Measurements from ENCODE around the gene HTR3B. TPM values are rescaled to one million over a fixed set of nuclear protein-coding genes. Genes with fewer than 3 reads are reported as not detected.

The HTR3B gene
- polyA plus RNA-seq, 3 donors: 0.04 to 0.14 TPM; not detected in 1

DNA sequence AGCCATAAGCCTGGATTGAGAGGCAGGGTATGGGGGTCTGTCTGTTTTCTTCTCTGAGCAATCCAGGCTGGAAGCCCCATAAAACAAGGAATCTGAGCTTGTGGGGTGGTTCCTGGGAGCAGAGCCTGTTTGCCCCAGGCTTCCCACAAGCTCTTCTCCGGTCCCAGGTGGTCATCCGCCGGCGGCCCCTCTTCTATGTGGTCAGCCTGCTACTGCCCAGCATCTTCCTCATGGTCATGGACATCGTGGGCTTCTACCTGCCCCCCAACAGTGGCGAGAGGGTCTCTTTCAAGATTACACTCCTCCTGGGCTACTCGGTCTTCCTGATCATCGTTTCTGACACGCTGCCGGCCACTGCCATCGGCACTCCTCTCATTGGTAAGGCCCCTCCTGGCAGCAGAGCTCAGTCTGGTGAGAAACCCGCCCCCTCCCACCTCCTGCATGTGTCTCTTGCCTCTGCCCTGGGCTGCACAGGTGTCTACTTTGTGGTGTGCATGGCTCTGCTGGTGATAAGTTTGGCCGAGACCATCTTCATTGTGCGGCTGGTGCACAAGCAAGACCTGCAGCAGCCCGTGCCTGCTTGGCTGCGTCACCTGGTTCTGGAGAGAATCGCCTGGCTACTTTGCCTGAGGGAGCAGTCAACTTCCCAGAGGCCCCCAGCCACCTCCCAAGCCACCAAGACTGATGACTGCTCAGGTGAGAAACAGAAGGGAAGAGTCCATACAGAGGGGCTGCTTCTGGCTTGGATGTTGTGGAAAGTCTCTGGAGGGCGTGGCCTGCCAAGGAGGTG is 82.0 kb downstream of the HTR3B start:
- Mint-ChIP-seq H3K27ac (no peak overlapping the region), H3K4me1 (no peaks in the 10 kb centered on the region), H3K9me3 (no peaks in the 10 kb centered on the region), H3K36me3 (no peaks in the 10 kb centered on the region), H3K4me3 (no peak overlapping the region), H3K27me3 (ENCODE audit: low read depth in 3 of 3) (peaks cover 4 to 9% (median 4%) of the 10 kb centered on the region in 3 donors)
- no peak for DNase-seq
- H3K79me2 ChIP-seq (ENCODE audit: insufficient read depth, low read length): no peaks in the 10 kb centered on the region
- 95% methylated on average over 15 of the region's 18 CpGs for WGBS (ENCODE audit: insufficient coverage)
- no peak overlapping the region for H3K4me3 ChIP-seq (replicated peaks in 1 of 3; ENCODE audit: low read depth in 2 of 3, low read length in 3 of 3)
- TF ChIP-seq, protein P1, sequence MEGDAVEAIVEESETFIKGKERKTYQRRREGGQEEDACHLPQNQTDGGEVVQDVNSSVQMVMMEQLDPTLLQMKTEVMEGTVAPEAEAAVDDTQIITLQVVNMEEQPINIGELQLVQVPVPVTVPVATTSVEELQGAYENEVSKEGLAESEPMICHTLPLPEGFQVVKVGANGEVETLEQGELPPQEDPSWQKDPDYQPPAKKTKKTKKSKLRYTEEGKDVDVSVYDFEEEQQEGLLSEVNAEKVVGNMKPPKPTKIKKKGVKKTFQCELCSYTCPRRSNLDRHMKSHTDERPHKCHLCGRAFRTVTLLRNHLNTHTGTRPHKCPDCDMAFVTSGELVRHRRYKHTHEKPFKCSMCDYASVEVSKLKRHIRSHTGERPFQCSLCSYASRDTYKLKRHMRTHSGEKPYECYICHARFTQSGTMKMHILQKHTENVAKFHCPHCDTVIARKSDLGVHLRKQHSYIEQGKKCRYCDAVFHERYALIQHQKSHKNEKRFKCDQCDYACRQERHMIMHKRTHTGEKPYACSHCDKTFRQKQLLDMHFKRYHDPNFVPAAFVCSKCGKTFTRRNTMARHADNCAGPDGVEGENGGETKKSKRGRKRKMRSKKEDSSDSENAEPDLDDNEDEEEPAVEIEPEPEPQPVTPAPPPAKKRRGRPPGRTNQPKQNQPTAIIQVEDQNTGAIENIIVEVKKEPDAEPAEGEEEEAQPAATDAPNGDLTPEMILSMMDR (IDR thresholded peaks at IDR 0.05): no peak
- no peak overlapping the region for H3K4me2 ChIP-seq (replicated peaks; ENCODE audit: extremely low read depth, low read length, poor library complexity, severe bottlenecking)
- H3K9me3 ChIP-seq (replicated peaks in 1 of 2; ENCODE audit: control insufficient read depth in 1 of 2, insufficient read depth in 1 of 2, low read length in 2 of 2): no peaks in the 10 kb centered on the region
- H2AFZ ChIP-seq (ENCODE audit: insufficient read depth, low read depth, low read length, poor library complexity, severe bottlenecking): no peak overlapping the region
- intact Hi-C loops (cut with micrococcal nuclease): no loop called here
- H4K20me1 ChIP-seq (ENCODE audit: insufficient read depth, low read length): no peaks in the 10 kb centered on the region
- H3K9ac ChIP-seq (ENCODE audit: insufficient read depth, low read length, poor library complexity, severe bottlenecking): no peak overlapping the region
- no peaks in the 10 kb centered on the region for H3K36me3 ChIP-seq (replicated peaks in 1 of 2; ENCODE audit: control insufficient read depth in 1 of 2, insufficient read depth in 2 of 2, low read length in 2 of 2)
- no peaks in the 10 kb centered on the region for H3K27me3 ChIP-seq (ENCODE audit: control insufficient read depth in 2 of 2, insufficient read depth in 2 of 2, low read length in 2 of 2)
- no peak overlapping the region for H3K27ac ChIP-seq (ENCODE audit: low read depth in 1 of 2, low read length in 2 of 2)
- no peaks in the 10 kb centered on the region for H3K4me1 ChIP-seq (ENCODE audit: control insufficient read depth in 1 of 2, insufficient read depth in 2 of 2, low read length in 2 of 2)

DNA sequence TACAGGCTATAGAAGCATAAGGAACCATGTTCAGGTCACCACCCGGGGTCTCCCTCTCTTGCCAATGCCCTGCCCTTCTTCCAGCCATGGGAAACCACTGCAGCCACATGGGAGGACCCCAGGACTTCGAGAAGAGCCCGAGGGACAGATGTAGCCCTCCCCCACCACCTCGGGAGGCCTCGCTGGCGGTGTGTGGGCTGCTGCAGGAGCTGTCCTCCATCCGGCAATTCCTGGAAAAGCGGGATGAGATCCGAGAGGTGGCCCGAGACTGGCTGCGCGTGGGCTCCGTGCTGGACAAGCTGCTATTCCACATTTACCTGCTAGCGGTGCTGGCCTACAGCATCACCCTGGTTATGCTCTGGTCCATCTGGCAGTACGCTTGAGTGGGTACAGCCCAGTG is 84.8 kb downstream of the HTR3B start:
- Histone ChIP-seq H3K79me2 (ENCODE audit: insufficient read depth, low read length) (no peaks in the 10 kb centered on the region), H3K36me3 (replicated peaks in 1 of 2; ENCODE audit: control insufficient read depth in 1 of 2, insufficient read depth in 2 of 2, low read length in 2 of 2) (no peaks in the 10 kb centered on the region), H3K9ac (ENCODE audit: insufficient read depth, low read length, poor library complexity, severe bottlenecking) (no peak overlapping the region), H3K27me3 (ENCODE audit: control insufficient read depth in 2 of 2, insufficient read depth in 2 of 2, low read length in 2 of 2) (peaks cover 0 to 5% of the 10 kb centered on the region in 2 donors), H3K9me3 (replicated peaks in 1 of 2; ENCODE audit: control insufficient read depth in 1 of 2, insufficient read depth in 1 of 2, low read length in 2 of 2) (no peaks in the 10 kb centered on the region), H4K20me1 (ENCODE audit: insufficient read depth, low read length) (no peaks in the 10 kb centered on the region), H3K27ac (ENCODE audit: low read depth in 1 of 2, low read length in 2 of 2) (no peak overlapping the region), H3K4me1 (ENCODE audit: control insufficient read depth in 1 of 2, insufficient read depth in 2 of 2, low read length in 2 of 2) (no peaks in the 10 kb centered on the region), H3K4me2 (replicated peaks; ENCODE audit: extremely low read depth, low read length, poor library complexity, severe bottlenecking) (no peak overlapping the region), H3K4me3 (replicated peaks in 1 of 3; ENCODE audit: low read depth in 2 of 3, low read length in 3 of 3) (no peak overlapping the region), H2AFZ (ENCODE audit: insufficient read depth, low read depth, low read length, poor library complexity, severe bottlenecking) (no peak overlapping the region)
- Mint-ChIP-seq H3K9me3 (peaks cover 0 to 2% (median 0%) of the 10 kb centered on the region in 7 donors), H3K36me3 (no peaks in the 10 kb centered on the region), H3K27ac (no peak overlapping the region), H3K27me3 (ENCODE audit: low read depth in 3 of 3) (peaks cover 7 to 22% (median 15%) of the 10 kb centered on the region in 3 donors), H3K4me3 (no peak overlapping the region), H3K4me1 (no peaks in the 10 kb centered on the region)
- 81% methylated on average over 11 of the region's 15 CpGs for WGBS (ENCODE audit: insufficient coverage)
- no peak for DNase-seq
- TF ChIP-seq, protein P1 (IDR thresholded peaks at IDR 0.05): no peak
- intact Hi-C loops (cut with micrococcal nuclease): no loop called here

All from CD14-positive monocyte (primary cell).